Astrocyte of the cerebellum (primary cell): ENCODE measurements around the gene SYTL5.

ENCODE experiments used
- DNase-seq: peaks from one replicate; pipeline ENCODE4 v3.0.0-alpha.2; 2011; ENCODE audit warnings: low read depth
- H3K4me3 ChIP-seq: 2 replicates; pipeline ENCODE4 v1.5.1; 2011; ENCODE audit warnings: mild to moderate bottlenecking, low read depth, low read length, moderate library complexity
- in situ Hi-C: cut with HindIII; loops from 2 replicates; pipeline ENCODE4 v1.10.0; 2017; ENCODE audit warnings: low sequenced_read_pairs
- TF ChIP-seq, protein P1 (sequence below): IDR thresholded peaks from 2 replicates; pipeline ENCODE4 v1.5.1; 2012; ENCODE audit warnings: low read length, low read depth, moderate library complexity, mild to moderate bottlenecking; ENCODE audit errors: missing control alignments

Gene SYTL5

DNA sequence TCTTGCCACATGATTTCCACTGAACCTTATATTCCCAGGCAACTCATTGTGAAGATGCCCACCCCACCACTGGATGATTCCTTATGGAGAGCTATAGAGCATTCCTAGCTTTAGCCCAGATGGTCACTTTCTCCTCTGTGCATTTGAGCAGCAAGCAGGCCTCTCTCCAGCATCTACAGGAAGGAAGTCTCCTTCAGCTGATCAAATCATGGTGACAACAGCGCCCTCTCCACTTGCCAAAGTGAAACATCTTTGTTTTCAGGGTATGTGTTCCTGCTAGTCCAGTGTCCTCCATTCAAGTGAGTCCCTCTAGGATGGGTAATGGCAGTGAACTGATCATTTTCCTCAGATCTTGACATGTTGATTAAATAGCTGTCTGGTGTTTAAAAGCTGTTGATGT lies 10.9 kb upstream of the SYTL5 start:
- in situ Hi-C loops: no loop called here
- no peak overlapping the region for H3K4me3 ChIP-seq
- no peak for DNase-seq
- TF ChIP-seq, protein P1, sequence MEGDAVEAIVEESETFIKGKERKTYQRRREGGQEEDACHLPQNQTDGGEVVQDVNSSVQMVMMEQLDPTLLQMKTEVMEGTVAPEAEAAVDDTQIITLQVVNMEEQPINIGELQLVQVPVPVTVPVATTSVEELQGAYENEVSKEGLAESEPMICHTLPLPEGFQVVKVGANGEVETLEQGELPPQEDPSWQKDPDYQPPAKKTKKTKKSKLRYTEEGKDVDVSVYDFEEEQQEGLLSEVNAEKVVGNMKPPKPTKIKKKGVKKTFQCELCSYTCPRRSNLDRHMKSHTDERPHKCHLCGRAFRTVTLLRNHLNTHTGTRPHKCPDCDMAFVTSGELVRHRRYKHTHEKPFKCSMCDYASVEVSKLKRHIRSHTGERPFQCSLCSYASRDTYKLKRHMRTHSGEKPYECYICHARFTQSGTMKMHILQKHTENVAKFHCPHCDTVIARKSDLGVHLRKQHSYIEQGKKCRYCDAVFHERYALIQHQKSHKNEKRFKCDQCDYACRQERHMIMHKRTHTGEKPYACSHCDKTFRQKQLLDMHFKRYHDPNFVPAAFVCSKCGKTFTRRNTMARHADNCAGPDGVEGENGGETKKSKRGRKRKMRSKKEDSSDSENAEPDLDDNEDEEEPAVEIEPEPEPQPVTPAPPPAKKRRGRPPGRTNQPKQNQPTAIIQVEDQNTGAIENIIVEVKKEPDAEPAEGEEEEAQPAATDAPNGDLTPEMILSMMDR: no peak

DNA sequence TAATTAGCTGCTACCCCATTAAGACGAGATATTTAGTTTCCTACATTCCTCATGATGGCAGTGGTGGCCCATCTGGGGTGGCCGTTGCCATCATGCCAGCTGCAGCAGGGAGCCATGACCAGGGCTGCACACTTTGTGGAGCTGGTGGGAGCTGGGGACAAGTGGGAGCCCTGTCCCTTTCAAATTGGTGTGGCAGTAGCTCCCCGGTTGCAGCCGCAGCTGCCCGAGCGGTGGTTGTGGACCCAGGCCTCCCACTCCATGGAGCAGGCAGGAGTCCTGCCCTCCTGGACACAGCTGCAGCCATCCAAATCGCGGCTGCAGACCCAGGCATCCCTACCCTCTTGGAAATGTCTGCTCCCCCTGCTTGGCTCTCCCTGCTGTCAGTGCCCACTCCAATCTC lies 9.3 kb upstream of the SYTL5 start:
- TF ChIP-seq, protein P1: no peak
- no peak overlapping the region for H3K4me3 ChIP-seq
- no peak for DNase-seq
- in situ Hi-C loops: no loop called here

DNA sequence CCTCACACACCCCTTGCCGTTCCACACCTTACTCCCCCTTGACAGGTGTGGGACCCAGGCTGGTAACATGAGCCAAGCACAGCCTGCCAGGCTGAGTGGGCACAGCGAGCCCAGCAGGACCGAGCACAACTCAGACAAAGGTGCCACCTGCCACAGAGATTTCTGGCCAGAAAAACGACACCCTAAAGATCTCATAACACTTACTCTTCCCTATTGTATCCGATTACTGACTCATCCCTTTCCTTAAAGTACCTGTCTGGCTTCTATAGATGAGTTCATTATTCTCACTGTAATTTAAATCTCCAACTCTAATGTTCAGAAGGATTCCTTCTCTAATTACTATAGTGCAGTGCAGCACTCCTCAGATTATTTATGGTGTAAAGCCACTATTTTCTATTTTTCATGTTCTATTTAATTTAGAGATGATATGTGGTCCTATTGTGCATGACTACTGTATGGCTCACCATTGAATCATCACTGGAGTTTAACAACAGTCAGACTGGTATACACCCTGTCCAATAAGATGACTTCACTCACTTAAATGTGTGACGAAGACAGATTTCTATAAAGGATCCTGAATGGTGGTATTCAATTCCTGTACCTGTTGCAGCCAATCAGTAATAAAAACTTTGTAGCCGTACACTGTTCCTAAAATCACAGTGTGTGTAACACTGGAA lies 7.6 kb upstream of the SYTL5 start:
- no peak overlapping the region for H3K4me3 ChIP-seq
- no peak for DNase-seq
- TF ChIP-seq, protein P1: no peak
- in situ Hi-C loops: no loop called here

DNA sequence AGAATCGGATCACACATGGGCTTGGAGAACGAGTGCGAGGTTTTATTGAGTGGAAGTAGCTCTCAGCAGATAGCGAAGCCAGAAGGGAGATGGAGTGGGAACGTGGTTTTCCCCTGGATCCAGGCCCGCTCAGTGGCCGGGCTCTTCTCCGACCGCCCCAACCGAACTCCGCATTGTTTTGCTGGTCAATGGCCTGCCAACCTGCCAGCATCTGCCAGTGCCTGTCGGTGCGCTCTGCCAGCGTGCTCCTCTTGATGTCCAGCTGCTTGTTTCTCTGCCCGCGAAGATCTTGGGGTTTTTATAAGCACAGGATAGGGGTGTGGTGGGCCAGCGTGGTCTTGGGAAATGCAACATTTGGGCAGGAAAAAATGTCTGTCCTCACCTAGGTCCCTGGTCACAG lies 5.6 kb upstream of the SYTL5 start:
- in situ Hi-C loops: no loop called here
- no peak overlapping the region for H3K4me3 ChIP-seq
- DNase-seq: no peak
- TF ChIP-seq, protein P1: no peak

DNA sequence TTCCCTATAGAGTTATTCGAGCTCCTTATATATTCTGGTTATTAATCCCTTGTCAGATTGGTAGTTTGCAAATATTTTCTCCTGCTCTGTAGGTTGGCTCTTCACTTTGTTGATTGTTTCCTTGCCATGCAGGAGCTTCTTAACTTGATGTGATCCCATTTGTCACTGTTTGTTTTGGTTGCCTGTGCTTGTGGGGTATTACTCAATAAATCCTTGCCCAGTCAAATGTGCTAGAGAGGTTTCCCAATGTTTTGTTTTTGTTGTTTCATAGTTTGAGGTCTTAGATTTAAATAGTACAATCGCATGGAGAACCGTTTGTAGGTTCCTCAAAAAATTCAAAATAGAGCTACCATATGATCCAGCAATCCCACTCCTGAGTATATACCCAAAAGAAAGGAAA lies 2.3 kb upstream of the SYTL5 start:
- TF ChIP-seq, protein P1: no peak
- H3K4me3 ChIP-seq: no peak overlapping the region
- no peak for DNase-seq
- in situ Hi-C loops: no loop called here

DNA sequence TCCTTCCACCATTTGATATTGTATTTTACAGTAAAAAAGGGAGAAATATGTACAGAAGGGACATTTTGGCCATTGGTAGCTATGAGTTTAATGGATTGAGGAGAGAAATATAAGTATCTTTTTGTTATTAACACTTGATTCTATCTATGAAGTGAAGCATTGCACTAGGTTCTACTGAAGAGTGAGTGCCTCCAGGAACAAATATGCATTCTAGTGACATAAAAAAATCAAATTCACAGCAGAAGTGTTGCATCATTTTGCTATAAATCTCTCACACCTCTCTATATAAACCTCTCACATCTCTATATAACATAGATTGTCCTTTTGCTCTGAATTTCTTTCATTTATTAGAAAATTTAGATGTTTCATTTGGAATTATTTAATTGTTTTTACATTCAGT lies 425 bp downstream of the SYTL5 start:
- TF ChIP-seq, protein P1: no peak
- no peak overlapping the region for H3K4me3 ChIP-seq
- in situ Hi-C loops: no loop called here
- DNase-seq: no peak
